HG02610 (cell line): Measurements from ENCODE around the gene TNFAIP1.

Experiments
- ATAC-seq: cut with Tn5 transposase; IDR thresholded peaks from one replicate; pipeline ENCODE4 v1.9.1; 2021; ENCODE audit warnings: mild to moderate bottlenecking, moderate library complexity; ENCODE audit not compliant: unreplicated experiment

The TNFAIP1 gene

GRCh38 chr17:28370035-28370743 lies 34.6 kb downstream of the TNFAIP1 start, which contains the start of gene VTN:
Gene VTN (minus strand): TSS chr17:28370307. CDS start chr17:28370203, 104 bp downstream.
- ATAC-seq = no peak

- no peak for ATAC-seq
Observed at GRCh38 chr17:28370744-28371103, 35.2 kb downstream of the TNFAIP1 start.

GRCh38 chr17:28371245-28372202 lies 36.0 kb downstream of the TNFAIP1 start, which contains the start of gene SARM1:
Gene SARM1 (plus strand): TSS chr17:28371694. CDS start chr17:28372033, 339 bp downstream.
- peak; percentile 70 for ATAC-seq

- ATAC-seq = peak; percentile 14
Observed at GRCh38 chr17:28372203-28372944, 36.8 kb downstream of the TNFAIP1 start.

GRCh38 chr17:28372945-28373274 lies 37.3 kb downstream of the TNFAIP1 start:
- no peak for ATAC-seq

GRCh38 chr17:28379814-28380801 lies 44.5 kb downstream of the TNFAIP1 start:
- no peak for ATAC-seq

- no peak for ATAC-seq
Observed at GRCh38 chr17:28381141-28381825, 45.7 kb downstream of the TNFAIP1 start.

GRCh38 chr17:28384281-28385036 lies 48.9 kb downstream of the TNFAIP1 start:
- ATAC-seq = peak; percentile 75

GRCh38 chr17:28385037-28385400 lies 49.5 kb downstream of the TNFAIP1 start:
- no peak for ATAC-seq

GRCh38 chr17:28385406-28385805 lies 49.8 kb downstream of the TNFAIP1 start:
- no peak for ATAC-seq

- no peak for ATAC-seq
Observed at GRCh38 chr17:28386391-28386790, 50.8 kb downstream of the TNFAIP1 start.

GRCh38 chr17:28388106-28388505 lies 52.5 kb downstream of the TNFAIP1 start:
- no peak for ATAC-seq

- no peak for ATAC-seq
Observed at GRCh38 chr17:28390141-28390540, 54.6 kb downstream of the TNFAIP1 start.

- no peak for ATAC-seq
Observed at GRCh38 chr17:28390563-28390962, 55.0 kb downstream of the TNFAIP1 start.

GRCh38 chr17:28390984-28391383 lies 55.4 kb downstream of the TNFAIP1 start:
- no peak for ATAC-seq

- no peak for ATAC-seq
Observed at GRCh38 chr17:28391401-28391800, 55.8 kb downstream of the TNFAIP1 start.

GRCh38 chr17:28392491-28392890 lies 56.9 kb downstream of the TNFAIP1 start:
- ATAC-seq = no peak

- ATAC-seq = no peak
Observed at GRCh38 chr17:28394337-28395116, 59.0 kb downstream of the TNFAIP1 start.
